Liver (tissue), 9 donors: ENCODE data around the gene TCF12. TPM values are rescaled to one million over a fixed set of nuclear protein-coding genes. Genes with fewer than 3 reads are reported as not detected.

ENCODE experiments used
- DNase-seq: peaks from one replicate; pipeline ENCODE4 v3.0.0-alpha.2; 2017; ENCODE audit warnings: low spot score
- H3K27ac ChIP-seq, 2 donors: one replicate each; pipeline ENCODE4 v1.7.0; 2013; ENCODE audit warnings: inconsistent platforms in 2 of 2, low read length in 2 of 2, control low read depth in 1 of 2, low read depth in 1 of 2, mild to moderate bottlenecking in 1 of 2
- H3K27me3 ChIP-seq, 4 donors: one replicate each; pipeline versions ENCODE4 v1.6.1 to v1.7.0; 2013; ENCODE audit warnings: low read length in 3 of 4, inconsistent platforms in 1 of 4, mild to moderate bottlenecking in 1 of 4, moderate library complexity in 1 of 4; ENCODE audit not compliant: control insufficient read depth in 4 of 4, insufficient read depth in 4 of 4
- H3K36me3 ChIP-seq, 4 donors: one replicate each; pipeline versions ENCODE4 v1.6.1 to v1.7.0; 2013; ENCODE audit warnings: low read length in 3 of 4, mild to moderate bottlenecking in 3 of 4, low read depth in 1 of 4, moderate library complexity in 1 of 4; ENCODE audit not compliant: control insufficient read depth in 4 of 4, insufficient read depth in 3 of 4
- H3K4me1 ChIP-seq, 4 donors: one replicate each; pipeline versions ENCODE4 v1.6.1 to v1.7.0; 2013; ENCODE audit warnings: low read length in 3 of 4, mild to moderate bottlenecking in 3 of 4, moderate library complexity in 1 of 4; ENCODE audit not compliant: control insufficient read depth in 4 of 4, insufficient read depth in 4 of 4
- H3K4me3 ChIP-seq, 3 donors: one replicate each; pipeline versions ENCODE4 v1.6.1 to v1.7.0; 2013; ENCODE audit warnings: low read length in 3 of 3, control low read depth in 1 of 3, low read depth in 1 of 3, mild to moderate bottlenecking in 1 of 3
- H3K9ac ChIP-seq, 2 donors: one replicate each; pipeline ENCODE4 v1.7.0; 2013; ENCODE audit warnings: low read length in 2 of 2, mild to moderate bottlenecking in 2 of 2, moderate library complexity in 2 of 2, control low read depth in 1 of 2, low read depth in 1 of 2
- H3K9me3 ChIP-seq, 4 donors: one replicate each; pipeline versions ENCODE4 v1.6.1 to v1.7.0; 2013; ENCODE audit warnings: low read length in 3 of 4; ENCODE audit not compliant: control insufficient read depth in 4 of 4
- EGR1 ChIP-seq, 2 donors: IDR thresholded peaks; 2 replicates each; pipeline ENCODE4 v1.6.1; 2016 to 2018; ENCODE audit warnings: antibody characterized with exemption in 2 of 2, low read depth in 2 of 2
- FOXA2 ChIP-seq: IDR thresholded peaks from 2 replicates; pipeline ENCODE4 v1.6.1; 2016; ENCODE audit warnings: antibody characterized with exemption
- GABPA ChIP-seq, 2 donors: IDR thresholded peaks in 1 of 2; conservative IDR thresholded peaks in 1 of 2; 2 replicates each; pipeline ENCODE4 v1.6.1; 2016; ENCODE audit warnings: antibody characterized with exemption in 2 of 2, mild to moderate bottlenecking in 1 of 2, moderate library complexity in 1 of 2
- HNF4A ChIP-seq, 2 donors: conservative IDR thresholded peaks; 2 replicates each; pipeline ENCODE4 v1.6.1; 2016; ENCODE audit warnings: antibody characterized with exemption in 2 of 2, mild to moderate bottlenecking in 2 of 2
- HNF4G ChIP-seq: IDR thresholded peaks from 2 replicates; pipeline ENCODE4 v1.6.1; 2016; ENCODE audit warnings: antibody characterized with exemption
- JUND ChIP-seq, 2 donors: IDR thresholded peaks; 2 replicates each; pipeline ENCODE4 v1.6.1; 2016; ENCODE audit warnings: antibody characterized with exemption in 2 of 2
- NR2F2 ChIP-seq: IDR thresholded peaks from 2 replicates; pipeline ENCODE4 v1.6.1; 2016; ENCODE audit warnings: antibody characterized with exemption
- RAD21 ChIP-seq, 2 donors: IDR thresholded peaks; 2 replicates each; pipeline ENCODE4 v1.6.1; 2016; ENCODE audit warnings: antibody characterized with exemption in 2 of 2, mild to moderate bottlenecking in 2 of 2
- RXRA ChIP-seq, 2 donors: IDR thresholded peaks; 2 replicates each; pipeline ENCODE4 v1.6.1; 2017 to 2018; ENCODE audit warnings: antibody characterized with exemption in 2 of 2, mild to moderate bottlenecking in 1 of 2
- SP1 ChIP-seq: IDR thresholded peaks from 2 replicates; pipeline ENCODE4 v1.6.1; 2018; ENCODE audit warnings: antibody characterized with exemption, mild to moderate bottlenecking
- TAF1 ChIP-seq: conservative IDR thresholded peaks from 2 replicates; pipeline ENCODE4 v1.6.1; 2016; ENCODE audit warnings: antibody characterized with exemption, mild to moderate bottlenecking
- YY1 ChIP-seq: IDR thresholded peaks from 2 replicates; pipeline ENCODE4 v1.6.1; 2016; ENCODE audit warnings: antibody characterized with exemption, mild to moderate bottlenecking
- WGBS: extraction: QIAGEN DNeasy Blood & Tissue Kit; methylation state at CpG from one replicate; pipeline ENCODE4 v1.1.7; 2013; 5-methylcytosine and 5-hydroxymethylcytosine counted together
- polyA plus RNA-seq, 2 donors: library from polyadenylated mRNA; stranded (reverse) in 1 of 2; unstranded in 1 of 2; fragments of 200-250 nt in 1 of 2; fragments of >200 nt in 1 of 2; fragmentation: Nextera tagmentation in 1 of 2; extraction: Ambion mirVana in 1 of 2; gene quantifications; one replicate each; pipeline versions ENCODE4 v1.2.1 to v1.2.3, GENCODE V29; 2013 to 2015
- total RNA-seq, 2 donors: library from RNA; depleted of rRNA; stranded (reverse); fragments of >200 nt; gene quantifications; one replicate each; pipeline ENCODE4 v1.2.3, GENCODE V29; 2014
- TF ChIP-seq, protein P1 (sequence below): IDR thresholded peaks from 2 replicates; pipeline ENCODE4 v1.6.1; 2016; ENCODE audit warnings: antibody characterized with exemption, mild to moderate bottlenecking
- TF ChIP-seq, protein P2 (sequence below): IDR thresholded peaks from 2 replicates; pipeline ENCODE4 v1.6.1; 2016; ENCODE audit warnings: antibody characterized with exemption
- TF ChIP-seq, protein P3 (sequence below): IDR thresholded peaks from 2 replicates; pipeline ENCODE4 v1.6.1; 2016; ENCODE audit warnings: antibody characterized with exemption
- TF ChIP-seq, protein P4 (sequence below): IDR thresholded peaks from 2 replicates; pipeline ENCODE4 v1.6.1; 2016; ENCODE audit warnings: antibody characterized with exemption
- donor health status: healthy.
- donor health status: healthy.
- donor health status: healthy.
- donor health status: healthy.
- donor health status: healthy.

TCF12 gene
- total and polyA plus RNA-seq, 4 donors: 8.7 to 38.3 (median 22.3) TPM

DNA sequence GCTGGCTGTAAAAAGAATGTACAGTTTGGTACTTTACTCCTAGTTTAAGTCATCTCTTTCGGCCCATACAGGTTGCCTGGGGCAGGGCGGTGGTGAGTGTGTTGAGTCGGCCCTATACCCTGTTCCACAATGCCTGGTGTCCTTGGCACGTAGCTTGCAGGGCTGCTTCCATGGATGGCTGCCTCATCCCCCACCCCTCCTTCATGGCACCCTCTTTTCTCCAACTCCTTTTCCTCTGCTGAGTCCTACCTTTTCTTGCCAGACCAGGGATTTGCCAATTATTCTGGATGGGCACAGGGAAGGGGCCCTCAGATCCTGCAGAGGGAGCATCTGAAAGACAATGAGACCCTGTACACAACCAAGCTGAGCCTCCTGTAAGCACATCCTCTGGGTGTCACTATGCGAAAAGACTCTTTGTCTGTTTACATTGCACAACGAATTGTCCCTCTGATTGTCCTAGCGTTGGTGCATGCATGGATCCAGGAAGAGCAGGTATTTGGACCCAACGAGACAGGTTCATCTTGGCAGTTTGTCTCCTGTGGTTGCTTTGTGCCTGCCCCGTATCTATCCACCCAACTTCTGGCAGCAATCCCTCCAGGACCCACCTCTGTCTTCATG is 384.3 kb downstream of the TCF12 start (continued):
- TF ChIP-seq, protein P1, sequence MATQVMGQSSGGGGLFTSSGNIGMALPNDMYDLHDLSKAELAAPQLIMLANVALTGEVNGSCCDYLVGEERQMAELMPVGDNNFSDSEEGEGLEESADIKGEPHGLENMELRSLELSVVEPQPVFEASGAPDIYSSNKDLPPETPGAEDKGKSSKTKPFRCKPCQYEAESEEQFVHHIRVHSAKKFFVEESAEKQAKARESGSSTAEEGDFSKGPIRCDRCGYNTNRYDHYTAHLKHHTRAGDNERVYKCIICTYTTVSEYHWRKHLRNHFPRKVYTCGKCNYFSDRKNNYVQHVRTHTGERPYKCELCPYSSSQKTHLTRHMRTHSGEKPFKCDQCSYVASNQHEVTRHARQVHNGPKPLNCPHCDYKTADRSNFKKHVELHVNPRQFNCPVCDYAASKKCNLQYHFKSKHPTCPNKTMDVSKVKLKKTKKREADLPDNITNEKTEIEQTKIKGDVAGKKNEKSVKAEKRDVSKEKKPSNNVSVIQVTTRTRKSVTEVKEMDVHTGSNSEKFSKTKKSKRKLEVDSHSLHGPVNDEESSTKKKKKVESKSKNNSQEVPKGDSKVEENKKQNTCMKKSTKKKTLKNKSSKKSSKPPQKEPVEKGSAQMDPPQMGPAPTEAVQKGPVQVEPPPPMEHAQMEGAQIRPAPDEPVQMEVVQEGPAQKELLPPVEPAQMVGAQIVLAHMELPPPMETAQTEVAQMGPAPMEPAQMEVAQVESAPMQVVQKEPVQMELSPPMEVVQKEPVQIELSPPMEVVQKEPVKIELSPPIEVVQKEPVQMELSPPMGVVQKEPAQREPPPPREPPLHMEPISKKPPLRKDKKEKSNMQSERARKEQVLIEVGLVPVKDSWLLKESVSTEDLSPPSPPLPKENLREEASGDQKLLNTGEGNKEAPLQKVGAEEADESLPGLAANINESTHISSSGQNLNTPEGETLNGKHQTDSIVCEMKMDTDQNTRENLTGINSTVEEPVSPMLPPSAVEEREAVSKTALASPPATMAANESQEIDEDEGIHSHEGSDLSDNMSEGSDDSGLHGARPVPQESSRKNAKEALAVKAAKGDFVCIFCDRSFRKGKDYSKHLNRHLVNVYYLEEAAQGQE: no peak
- no peak for TF ChIP-seq FOXA2
- TF ChIP-seq HNF4A (conservative IDR thresholded peaks at IDR 0.05): no peak
- no peak for TF ChIP-seq HNF4G
- TF ChIP-seq EGR1 (IDR thresholded peaks at IDR 0.05; ENCODE audit: low read depth in 2 of 2): no peak
- TF ChIP-seq NR2F2: no peak
- no peak for TF ChIP-seq YY1
- TF ChIP-seq, protein P2, sequence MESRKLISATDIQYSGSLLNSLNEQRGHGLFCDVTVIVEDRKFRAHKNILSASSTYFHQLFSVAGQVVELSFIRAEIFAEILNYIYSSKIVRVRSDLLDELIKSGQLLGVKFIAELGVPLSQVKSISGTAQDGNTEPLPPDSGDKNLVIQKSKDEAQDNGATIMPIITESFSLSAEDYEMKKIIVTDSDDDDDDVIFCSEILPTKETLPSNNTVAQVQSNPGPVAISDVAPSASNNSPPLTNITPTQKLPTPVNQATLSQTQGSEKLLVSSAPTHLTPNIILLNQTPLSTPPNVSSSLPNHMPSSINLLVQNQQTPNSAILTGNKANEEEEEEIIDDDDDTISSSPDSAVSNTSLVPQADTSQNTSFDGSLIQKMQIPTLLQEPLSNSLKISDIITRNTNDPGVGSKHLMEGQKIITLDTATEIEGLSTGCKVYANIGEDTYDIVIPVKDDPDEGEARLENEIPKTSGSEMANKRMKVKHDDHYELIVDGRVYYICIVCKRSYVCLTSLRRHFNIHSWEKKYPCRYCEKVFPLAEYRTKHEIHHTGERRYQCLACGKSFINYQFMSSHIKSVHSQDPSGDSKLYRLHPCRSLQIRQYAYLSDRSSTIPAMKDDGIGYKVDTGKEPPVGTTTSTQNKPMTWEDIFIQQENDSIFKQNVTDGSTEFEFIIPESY: no peak

DNA sequence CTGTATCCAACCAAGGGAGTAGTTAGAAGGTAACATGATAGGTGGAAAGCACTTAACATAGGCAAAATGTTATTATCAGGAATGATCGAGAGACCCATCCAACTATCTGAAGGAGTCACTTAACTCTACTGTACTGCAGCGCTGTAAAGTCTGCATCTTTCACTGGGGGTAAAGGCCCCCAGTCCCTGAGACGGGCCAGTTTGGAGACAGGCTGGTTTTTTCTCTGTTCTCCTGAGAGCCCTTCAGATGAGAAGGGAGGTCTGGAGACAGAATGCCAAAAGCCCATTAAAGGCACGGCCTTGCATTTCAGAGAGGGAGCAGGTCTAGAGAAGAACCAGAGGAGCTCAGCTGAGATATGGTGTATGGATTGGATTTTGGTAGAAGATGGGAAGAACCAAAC is 386.6 kb downstream of the TCF12 start:
- H3K27ac ChIP-seq: no peak overlapping the region
- no peak overlapping the region for H3K9ac ChIP-seq
- no peaks in the 10 kb centered on the region for H3K27me3 ChIP-seq
- TF ChIP-seq JUND (IDR thresholded peaks at IDR 0.05) (no peak), TAF1 (no peak), HNF4A (conservative IDR thresholded peaks at IDR 0.05) (no peak), FOXA2 (no peak), GABPA (IDR thresholded peaks at IDR 0.05 in 1 of 2, conservative IDR thresholded peaks at IDR 0.05 in 1 of 2) (no peak), SP1 (no peak), HNF4G (no peak), RAD21 (IDR thresholded peaks at IDR 0.05) (no peak), NR2F2 (no peak), RXRA (IDR thresholded peaks at IDR 0.05) (no peak)
- TF ChIP-seq, protein P3, sequence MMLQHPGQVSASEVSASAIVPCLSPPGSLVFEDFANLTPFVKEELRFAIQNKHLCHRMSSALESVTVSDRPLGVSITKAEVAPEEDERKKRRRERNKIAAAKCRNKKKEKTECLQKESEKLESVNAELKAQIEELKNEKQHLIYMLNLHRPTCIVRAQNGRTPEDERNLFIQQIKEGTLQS: no peak
- TF ChIP-seq, protein P2: no peak
- TF ChIP-seq, protein P1: no peak
- TF ChIP-seq, protein P4, sequence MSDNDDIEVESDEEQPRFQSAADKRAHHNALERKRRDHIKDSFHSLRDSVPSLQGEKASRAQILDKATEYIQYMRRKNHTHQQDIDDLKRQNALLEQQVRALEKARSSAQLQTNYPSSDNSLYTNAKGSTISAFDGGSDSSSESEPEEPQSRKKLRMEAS: no peak
- WGBS: 96% methylated on average over 4 of the region's 4 CpGs
- no peaks in the 10 kb centered on the region for H3K36me3 ChIP-seq
- H3K4me1 ChIP-seq: peaks cover 5 to 18% (median 10%) of the 10 kb centered on the region in 4 donors
- no peak for DNase-seq
- H3K9me3 ChIP-seq: no peaks in the 10 kb centered on the region
- no peak overlapping the region for H3K4me3 ChIP-seq
